Activated T-cell treated with anti-CD3 and anti-CD28 coated beads, Interleukin-2, amount 50 U/mL, for 4 hours (primary cell): Measurements from ENCODE around the gene GPRIN2. TPM values are rescaled to one million over a fixed set of nuclear protein-coding genes. Genes with fewer than 3 reads are reported as not detected.
"Not testable (repeated sequence)": the region's sequence is repeated elsewhere in the genome, so short reads cannot be mapped to it uniquely, and the experiment has no call there.

Source experiments
- ATAC-seq, 2 donors: fragments of 200-7000 bp; cut with Tn5 transposase; one replicate each; pipeline ENCODE4 v1.10.0; 2021
- DNase-seq: peaks from one replicate; pipeline ENCODE4 v3.0.0-alpha.2; 2020
- H3K27me3 Mint-ChIP-seq: one replicate; pipeline ENCODE4 v1.8.0; 2021; ENCODE audit warnings: low read depth, mixed read lengths
- H3K36me3 Mint-ChIP-seq: one replicate; pipeline ENCODE4 v1.8.0; 2022; ENCODE audit warnings: mixed read lengths; ENCODE audit not compliant: insufficient read depth
- H3K4me1 Mint-ChIP-seq: one replicate; pipeline ENCODE4 v1.8.0; 2021; ENCODE audit warnings: low read depth, mixed read lengths
- H3K4me3 Mint-ChIP-seq: one replicate; pipeline ENCODE4 v1.8.0; 2021; ENCODE audit warnings: mild to moderate bottlenecking, moderate library complexity, mixed read lengths
- H3K9me3 Mint-ChIP-seq: one replicate; pipeline ENCODE4 v1.8.0; 2021; ENCODE audit warnings: mixed read lengths
- total RNA-seq, 3 donors: library from RNA; stranded (reverse); gene quantifications; one replicate each; pipeline ENCODE4 v1.2.1, GENCODE V29; 2021

The GPRIN2 gene
- total RNA-seq, 3 donors from 2014 or later, result not detected

GRCh38 chr10:46538717-46539426, 17.6 kb downstream of the GPRIN2 start:
- H3K27me3 Mint-ChIP-seq, result peaks cover 55% of the 10 kb centered on the region
- no peak overlapping the region for H3K4me3 Mint-ChIP-seq
- H3K4me1 Mint-ChIP-seq, result peaks cover 4% of the 10 kb centered on the region
- H3K9me3 Mint-ChIP-seq, result no peaks in the 10 kb centered on the region
- DNase-seq (no peak), ATAC-seq (no peak)
- H3K36me3 Mint-ChIP-seq, result no peaks in the 10 kb centered on the region

GRCh38 chr10:46538155-46538554, 18.3 kb downstream of the GPRIN2 start:
- no peak overlapping the region for H3K4me3 Mint-ChIP-seq
- H3K27me3 Mint-ChIP-seq, result peaks cover 51% of the 10 kb centered on the region
- H3K4me1 Mint-ChIP-seq, result peaks cover 4% of the 10 kb centered on the region
- ATAC-seq (no peak), DNase-seq (no peak)
- no peaks in the 10 kb centered on the region for H3K36me3 Mint-ChIP-seq
- H3K9me3 Mint-ChIP-seq, result no peaks in the 10 kb centered on the region

DNA sequence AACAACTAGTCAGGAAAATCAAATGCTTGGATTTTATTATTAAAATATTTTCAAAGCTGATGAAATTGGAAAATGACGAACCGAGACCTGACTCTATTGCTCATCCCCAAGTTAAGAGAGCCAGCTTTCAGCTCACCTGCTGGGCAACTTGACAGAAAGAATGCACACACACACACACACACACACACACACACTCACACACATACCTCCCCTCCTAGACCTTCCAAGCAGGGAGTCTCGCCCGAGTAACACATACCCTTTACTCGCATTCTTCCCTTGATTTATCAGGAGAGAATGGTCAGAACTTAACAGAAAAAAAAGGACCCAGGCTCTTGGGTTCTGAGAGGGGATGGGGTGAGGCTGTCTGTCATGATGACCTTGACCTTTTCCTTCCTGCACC, 19.1 kb downstream of the GPRIN2 start:
- no peak for ATAC-seq

DNA sequence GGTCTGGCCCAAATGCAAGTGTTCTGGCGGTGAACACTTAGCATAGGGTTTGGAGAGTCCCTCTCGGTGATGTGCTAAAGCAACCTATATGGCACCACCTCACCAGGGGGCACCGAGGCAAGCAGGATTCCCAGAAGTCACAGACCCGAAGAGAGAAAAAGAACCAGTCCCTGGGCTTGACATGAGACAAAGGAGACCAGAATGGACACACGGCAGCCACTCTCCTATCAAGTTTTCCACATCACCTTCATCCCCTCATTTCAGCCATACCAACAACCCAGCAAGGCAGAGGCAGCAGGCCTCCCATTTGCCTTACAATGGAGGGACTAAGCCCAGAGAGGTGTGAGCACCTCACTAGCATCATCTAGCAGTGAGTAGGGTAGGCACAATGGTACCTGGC, 19.7 kb downstream of the GPRIN2 start:
- no peak overlapping the region for H3K4me3 Mint-ChIP-seq

More for the DNA sequence above, 19.1 kb downstream of the GPRIN2 start:
- Mint-ChIP-seq H3K27me3 (peaks cover 45% of the 10 kb centered on the region), H3K9me3 (no peaks in the 10 kb centered on the region), H3K4me3 (no peak overlapping the region), H3K4me1 (peaks cover 4% of the 10 kb centered on the region), H3K36me3 (no peaks in the 10 kb centered on the region)
- no peak for DNase-seq

DNA sequence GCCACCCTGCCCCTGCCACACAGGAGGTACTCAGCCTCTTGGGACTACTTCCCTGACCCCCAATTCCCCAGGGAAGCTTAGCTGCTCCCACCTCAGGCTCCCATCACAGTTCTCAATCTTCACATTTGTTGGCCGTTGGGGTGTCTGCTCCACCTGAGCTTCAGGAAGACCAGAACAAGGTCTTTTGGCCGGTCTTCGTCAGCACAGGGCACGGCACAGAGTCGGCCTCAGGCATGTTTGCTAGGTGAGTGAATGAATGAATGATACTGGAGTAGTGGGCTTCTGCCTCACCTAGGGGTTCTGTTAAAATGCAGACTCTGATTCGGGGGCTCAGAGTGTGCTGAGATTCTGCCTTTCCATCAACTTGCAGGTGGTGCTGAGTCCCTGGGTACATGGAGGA, 20.3 kb downstream of the GPRIN2 start:
- no peak overlapping the region for H3K4me3 Mint-ChIP-seq
- no peaks in the 10 kb centered on the region for H3K36me3 Mint-ChIP-seq
- peaks cover 4% of the 10 kb centered on the region for H3K4me1 Mint-ChIP-seq
- H3K27me3 Mint-ChIP-seq, result peaks cover 40% of the 10 kb centered on the region
- ATAC-seq, result no peak
- DNase-seq, result no peak
- H3K9me3 Mint-ChIP-seq, result no peaks in the 10 kb centered on the region

More for the DNA sequence above, 19.7 kb downstream of the GPRIN2 start:
- Mint-ChIP-seq H3K9me3 (no peaks in the 10 kb centered on the region), H3K4me1 (peaks cover 4% of the 10 kb centered on the region), H3K36me3 (no peaks in the 10 kb centered on the region), H3K27me3 (peaks cover 40% of the 10 kb centered on the region)
- no peak for DNase-seq
- no peak for ATAC-seq

DNA sequence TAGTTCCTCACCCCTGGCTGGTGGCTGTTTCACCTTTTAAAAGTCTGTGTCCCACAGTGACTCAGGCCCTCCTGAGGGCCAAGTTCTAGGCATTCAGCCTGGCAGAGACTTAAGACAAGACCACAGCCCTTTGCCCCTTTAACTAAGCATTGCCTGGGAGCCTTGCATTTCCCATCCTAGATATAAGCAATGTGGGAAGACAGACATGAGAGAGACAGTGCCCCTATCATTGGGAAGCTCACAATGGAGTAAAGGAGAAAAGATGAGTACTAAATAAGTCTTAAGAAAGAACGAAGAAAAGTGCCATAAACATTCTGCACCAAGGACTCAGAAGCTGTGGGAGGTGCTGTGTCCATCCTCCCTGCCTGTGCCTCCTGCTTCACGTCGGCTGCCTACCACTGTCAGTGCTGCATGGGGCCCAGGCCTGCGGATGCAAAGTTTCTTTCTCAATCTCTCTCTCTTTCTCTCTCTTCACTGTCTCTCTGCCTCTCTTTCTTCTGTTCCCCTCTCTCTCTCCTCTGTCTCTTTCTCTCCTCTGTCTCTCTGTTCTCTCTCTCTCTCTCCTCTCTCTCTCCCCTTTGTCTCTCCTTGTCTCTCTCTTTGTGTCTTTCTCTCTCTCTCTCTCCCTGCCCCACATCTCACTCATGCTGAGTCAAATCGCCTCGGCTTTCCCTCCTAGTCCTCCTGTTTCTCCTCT, 21.5 kb downstream of the GPRIN2 start:
- H3K27me3 Mint-ChIP-seq, result peaks cover 30% of the 10 kb centered on the region
- no peak overlapping the region for H3K4me3 Mint-ChIP-seq
- no peaks in the 10 kb centered on the region for H3K36me3 Mint-ChIP-seq
- no peak for DNase-seq
- H3K4me1 Mint-ChIP-seq, result no peaks in the 10 kb centered on the region
- no peak for ATAC-seq
- H3K9me3 Mint-ChIP-seq, result no peaks in the 10 kb centered on the region

DNA sequence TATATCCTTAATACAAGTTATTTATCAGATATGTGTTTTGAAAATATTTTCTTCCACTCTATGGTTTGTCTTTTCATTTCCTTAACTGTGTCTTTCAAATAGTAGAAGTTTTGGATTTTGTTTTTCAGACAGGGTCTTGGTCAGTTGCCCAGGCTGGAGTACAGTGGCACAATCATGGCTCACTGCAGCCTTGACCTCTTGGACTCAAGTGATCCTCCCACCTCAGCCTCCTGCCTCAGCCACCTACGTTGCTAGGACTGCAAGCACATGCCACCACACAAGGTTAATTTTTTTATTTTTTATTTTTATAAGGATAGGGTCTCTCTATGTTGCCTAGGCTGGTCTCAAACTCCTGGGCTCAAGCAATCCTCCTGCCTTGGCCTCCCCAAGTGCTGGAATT, 24.2 kb downstream of the GPRIN2 start:
- not testable (repeated sequence) for H3K9me3 Mint-ChIP-seq, H3K4me1 Mint-ChIP-seq, ATAC-seq, H3K4me3 Mint-ChIP-seq, H3K36me3 Mint-ChIP-seq, DNase-seq
- peaks cover 11% of the 10 kb centered on the region for H3K27me3 Mint-ChIP-seq

DNA sequence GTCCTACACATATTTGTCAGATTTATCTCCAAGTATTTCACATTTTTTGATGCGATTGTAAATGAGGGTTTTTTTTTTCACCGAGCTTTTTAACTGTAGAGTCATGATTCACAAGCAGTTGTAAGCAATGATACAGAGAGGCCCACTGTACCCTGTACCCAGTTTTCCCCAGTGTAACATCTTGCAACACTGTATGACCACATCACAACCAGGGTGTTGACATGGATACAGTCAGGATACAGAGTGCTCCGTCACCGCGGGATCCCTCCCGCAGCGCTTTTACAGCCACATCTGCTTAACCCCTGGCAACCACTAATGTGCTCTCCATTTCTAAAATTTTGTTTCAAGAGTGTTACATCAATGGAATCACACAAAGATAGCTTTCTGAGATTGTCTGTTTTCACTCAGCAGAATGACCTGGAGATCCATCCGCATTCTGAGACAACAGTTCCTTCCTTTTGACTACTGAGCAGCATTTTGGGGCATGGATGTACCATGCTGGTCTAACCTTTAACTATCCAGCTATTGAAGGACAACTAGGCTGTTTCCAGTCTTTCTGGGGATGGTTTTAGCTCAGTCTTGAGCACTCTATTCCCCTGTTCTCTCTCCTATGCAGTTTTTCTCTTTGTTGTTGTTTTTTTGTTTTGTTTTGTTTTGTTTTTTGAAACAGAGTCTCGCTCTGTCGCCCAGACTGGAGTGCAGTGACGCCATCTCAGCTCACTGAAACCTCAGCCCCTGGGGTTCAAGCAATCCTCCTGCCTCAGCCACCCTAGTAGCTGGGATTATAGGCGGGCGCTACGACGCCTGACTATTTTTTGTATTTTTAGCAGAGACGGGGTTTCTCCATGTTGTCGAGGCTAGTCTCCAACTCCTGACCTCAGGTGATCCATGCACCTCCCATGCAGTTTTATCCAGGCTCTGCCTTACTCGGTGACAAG, 25.9 kb downstream of the GPRIN2 start:
- Mint-ChIP-seq H3K4me1 (no peaks in the 10 kb centered on the region), H3K27me3 (peaks cover 4% of the 10 kb centered on the region), H3K9me3 (no peaks in the 10 kb centered on the region), H3K4me3 (no peak overlapping the region), H3K36me3 (no peaks in the 10 kb centered on the region)
- DNase-seq (no peak), ATAC-seq (no peak)

DNA sequence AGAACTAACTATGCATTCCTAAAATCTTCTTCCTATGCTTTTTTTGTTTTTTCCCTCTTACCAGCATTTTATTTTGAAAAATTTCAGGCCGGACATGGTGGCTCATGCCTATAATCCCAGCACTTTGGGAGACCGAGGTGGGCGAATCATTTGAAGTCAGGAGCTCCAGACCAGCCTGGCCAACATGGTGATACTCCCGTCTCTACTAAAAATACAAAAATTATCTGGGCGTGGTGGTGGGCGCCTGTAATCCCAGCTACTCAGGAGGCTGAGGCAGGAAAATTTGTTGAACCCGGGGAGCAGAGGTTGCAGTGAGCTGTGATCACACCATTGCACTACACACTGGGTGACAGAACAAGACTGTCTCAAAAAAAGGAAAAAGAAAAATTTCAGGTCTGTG, 26.7 kb downstream of the GPRIN2 start:
- DNase-seq, ATAC-seq, H3K9me3 Mint-ChIP-seq, H3K27me3 Mint-ChIP-seq, H3K4me1 Mint-ChIP-seq, H3K36me3 Mint-ChIP-seq, H3K4me3 Mint-ChIP-seq: not testable (repeated sequence)

DNA sequence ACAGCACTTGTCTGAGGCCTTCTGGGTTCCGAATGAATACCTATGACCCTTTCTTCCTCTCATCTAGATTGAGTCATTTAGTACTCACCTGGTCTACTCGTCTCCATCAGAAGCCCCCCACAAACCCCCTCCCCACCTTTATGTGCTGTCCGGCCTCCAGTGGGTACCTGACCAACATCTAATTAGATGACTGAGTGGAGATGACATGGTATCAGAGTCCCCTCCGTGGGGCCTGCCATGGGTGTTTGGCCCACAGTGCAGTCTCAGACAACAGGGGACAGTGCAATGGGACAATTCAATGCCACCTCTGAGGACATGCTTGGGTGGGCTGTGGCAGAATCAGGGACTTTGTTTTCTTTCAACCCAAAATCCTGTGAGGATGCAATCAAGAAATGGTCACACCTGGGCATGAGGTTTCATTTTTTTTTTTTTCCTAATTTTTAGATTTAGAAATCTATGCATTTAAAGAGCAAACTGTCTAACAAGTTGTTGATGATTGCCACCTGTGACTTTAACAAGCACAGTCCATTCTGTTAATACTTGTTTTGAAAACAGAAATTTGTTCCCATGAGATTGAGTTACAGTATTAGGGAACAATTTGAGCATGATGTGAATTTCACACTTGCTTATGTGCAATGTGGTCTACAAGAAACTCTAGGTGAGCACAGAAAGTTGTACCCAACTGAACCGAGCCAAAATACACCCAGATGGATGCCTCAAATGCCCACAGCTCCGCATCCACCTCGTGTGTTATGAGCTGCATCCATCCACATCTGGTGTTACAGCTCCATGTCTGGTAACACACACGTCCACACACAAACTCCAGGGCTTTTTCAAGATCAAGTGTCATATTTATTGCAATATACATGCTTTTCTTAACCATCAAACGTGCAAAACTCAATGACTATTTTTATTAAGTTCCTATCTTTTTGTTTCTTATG, 27.5 kb downstream of the GPRIN2 start:
- no peaks in the 10 kb centered on the region for H3K36me3 Mint-ChIP-seq
- DNase-seq (no peak), ATAC-seq (no peak)
- H3K9me3 Mint-ChIP-seq, result no peaks in the 10 kb centered on the region
- no peak overlapping the region for H3K4me3 Mint-ChIP-seq
- H3K27me3 Mint-ChIP-seq, result peaks cover 4% of the 10 kb centered on the region
- H3K4me1 Mint-ChIP-seq, result no peaks in the 10 kb centered on the region

GRCh38 chr10:46528171-46528671, 28.2 kb downstream of the GPRIN2 start:
- ATAC-seq, result no peak
- DNase-seq, result no peak

DNA sequence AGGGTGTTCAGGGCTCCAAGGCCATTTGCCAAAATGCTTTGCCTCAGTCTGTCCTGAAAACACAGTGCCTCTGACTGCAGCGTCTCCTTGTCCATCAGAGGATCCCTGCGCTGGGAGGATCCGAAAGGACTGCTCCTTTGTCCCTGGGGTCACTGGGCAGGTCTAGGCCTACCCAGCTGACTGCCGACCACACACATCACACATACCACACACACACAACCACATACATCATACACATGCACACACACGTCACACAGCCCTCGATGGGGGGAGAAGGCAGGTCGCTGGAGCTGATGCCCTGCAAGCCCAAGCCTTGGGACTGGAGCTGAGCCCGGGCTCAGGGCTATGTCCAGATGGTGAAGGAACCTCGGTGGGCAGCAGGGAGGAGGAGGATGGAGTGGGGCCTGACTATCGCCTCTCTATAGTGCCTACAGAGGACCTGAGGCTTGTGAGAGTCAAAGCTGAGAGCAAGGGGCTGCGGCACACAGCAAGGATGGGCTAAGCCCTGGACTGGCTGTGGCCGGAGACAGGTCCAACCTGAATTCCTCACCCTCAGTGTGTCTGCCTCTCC, 29.1 kb downstream of the GPRIN2 start:
- DNase-seq, result no peak
- H3K27me3 Mint-ChIP-seq, result no peaks in the 10 kb centered on the region
- no peak overlapping the region for H3K4me3 Mint-ChIP-seq
- no peaks in the 10 kb centered on the region for H3K36me3 Mint-ChIP-seq
- no peaks in the 10 kb centered on the region for H3K4me1 Mint-ChIP-seq
- ATAC-seq, result no peak
- no peaks in the 10 kb centered on the region for H3K9me3 Mint-ChIP-seq

More at GRCh38 chr10:46528171-46528671, 28.2 kb downstream of the GPRIN2 start:
- peaks cover 3% of the 10 kb centered on the region for H3K27me3 Mint-ChIP-seq
- H3K4me1 Mint-ChIP-seq, result no peaks in the 10 kb centered on the region
- H3K9me3 Mint-ChIP-seq, result no peaks in the 10 kb centered on the region
- H3K4me3 Mint-ChIP-seq, result no peak overlapping the region
- H3K36me3 Mint-ChIP-seq, result no peaks in the 10 kb centered on the region

DNA sequence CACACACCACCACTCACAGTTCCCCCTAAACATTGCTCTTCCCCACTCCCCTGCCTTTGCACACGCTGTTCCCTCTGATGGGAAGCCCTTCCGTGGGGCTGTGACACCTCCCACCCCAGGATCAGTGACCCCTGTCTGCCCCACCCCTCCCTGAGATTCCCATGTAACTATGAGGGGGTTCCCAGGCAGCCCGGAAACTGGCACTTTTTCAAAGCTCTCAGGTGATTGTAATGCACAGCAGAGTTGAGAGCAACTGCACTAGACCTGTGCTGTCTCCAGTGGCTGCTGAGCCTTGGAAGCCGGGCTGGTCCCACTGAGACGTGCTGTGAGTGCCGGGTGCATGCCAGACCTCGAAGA, 29.8 kb downstream of the GPRIN2 start:
- ATAC-seq (no peak), DNase-seq (no peak)
- no peaks in the 10 kb centered on the region for H3K27me3 Mint-ChIP-seq
- no peaks in the 10 kb centered on the region for H3K36me3 Mint-ChIP-seq
- H3K4me3 Mint-ChIP-seq, result no peak overlapping the region
- H3K4me1 Mint-ChIP-seq, result no peaks in the 10 kb centered on the region
- no peaks in the 10 kb centered on the region for H3K9me3 Mint-ChIP-seq
